Mesothelial cell of epicardium (in vitro differentiated cells): ENCODE results near the gene TMEM269. TPM values are rescaled to one million over a fixed set of nuclear protein-coding genes. Genes with fewer than 3 reads are reported as not detected.

Experiments
- DNase-seq, 2 experiments: peaks; one replicate each; pipeline ENCODE4 v3.0.0; 2021; ENCODE audit warnings: low spot score in 2 of 2; ENCODE audit not compliant: unreplicated experiment in 2 of 2
- H3K27ac Mint-ChIP-seq: 2 replicates; pipeline ENCODE4 v1.8.0; 2021; ENCODE audit warnings: mixed read lengths
- H3K27me3 Mint-ChIP-seq: 2 replicates; pipeline ENCODE4 v1.8.0; 2021; ENCODE audit warnings: low read depth, mixed read lengths
- H3K36me3 Mint-ChIP-seq: 2 replicates; pipeline ENCODE4 v1.8.0; 2021; ENCODE audit warnings: mixed read lengths
- H3K4me1 Mint-ChIP-seq: 2 replicates; pipeline ENCODE4 v1.8.0; 2021; ENCODE audit warnings: mixed read lengths
- H3K4me3 Mint-ChIP-seq: 2 replicates; pipeline ENCODE4 v1.8.0; 2021; ENCODE audit warnings: mild to moderate bottlenecking, moderate library complexity, mixed read lengths
- H3K9me3 Mint-ChIP-seq: 2 replicates; pipeline ENCODE4 v1.8.0; 2021; ENCODE audit warnings: mixed read lengths
- total RNA-seq: library from RNA; stranded (reverse); gene quantifications from 3 replicates; pipeline ENCODE4 v1.2.1, GENCODE V29; 2021
- TF ChIP-seq, protein P1 (sequence below): fragments of 200-600 bp; sonication (generic); IDR thresholded peaks from one replicate; pipeline ENCODE4 v1.5.0; 2021; ENCODE audit warnings: antibody characterized with exemption; ENCODE audit not compliant: unreplicated experiment

Gene TMEM269
- total RNA-seq, 1 donor from 2014 or later, result 0.98 TPM

GRCh38 chr1:42758641-42759040 lies 26.1 kb upstream of the TMEM269 start:
- H3K4me3 Mint-ChIP-seq, result no peak overlapping the region
- H3K27me3 Mint-ChIP-seq, result no peaks in the 10 kb centered on the region
- H3K9me3 Mint-ChIP-seq, result no peaks in the 10 kb centered on the region
- no peak overlapping the region for H3K27ac Mint-ChIP-seq
- no peak for DNase-seq
- H3K36me3 Mint-ChIP-seq, result peaks cover 28% of the 10 kb centered on the region
- H3K4me1 Mint-ChIP-seq, result no peaks in the 10 kb centered on the region
- TF ChIP-seq, protein P1, sequence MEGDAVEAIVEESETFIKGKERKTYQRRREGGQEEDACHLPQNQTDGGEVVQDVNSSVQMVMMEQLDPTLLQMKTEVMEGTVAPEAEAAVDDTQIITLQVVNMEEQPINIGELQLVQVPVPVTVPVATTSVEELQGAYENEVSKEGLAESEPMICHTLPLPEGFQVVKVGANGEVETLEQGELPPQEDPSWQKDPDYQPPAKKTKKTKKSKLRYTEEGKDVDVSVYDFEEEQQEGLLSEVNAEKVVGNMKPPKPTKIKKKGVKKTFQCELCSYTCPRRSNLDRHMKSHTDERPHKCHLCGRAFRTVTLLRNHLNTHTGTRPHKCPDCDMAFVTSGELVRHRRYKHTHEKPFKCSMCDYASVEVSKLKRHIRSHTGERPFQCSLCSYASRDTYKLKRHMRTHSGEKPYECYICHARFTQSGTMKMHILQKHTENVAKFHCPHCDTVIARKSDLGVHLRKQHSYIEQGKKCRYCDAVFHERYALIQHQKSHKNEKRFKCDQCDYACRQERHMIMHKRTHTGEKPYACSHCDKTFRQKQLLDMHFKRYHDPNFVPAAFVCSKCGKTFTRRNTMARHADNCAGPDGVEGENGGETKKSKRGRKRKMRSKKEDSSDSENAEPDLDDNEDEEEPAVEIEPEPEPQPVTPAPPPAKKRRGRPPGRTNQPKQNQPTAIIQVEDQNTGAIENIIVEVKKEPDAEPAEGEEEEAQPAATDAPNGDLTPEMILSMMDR, result no peak

- Mint-ChIP-seq H3K36me3 (peaks cover 24% of the 10 kb centered on the region), H3K9me3 (no peaks in the 10 kb centered on the region), H3K4me3 (no peak overlapping the region), H3K27me3 (no peaks in the 10 kb centered on the region), H3K27ac (no peak overlapping the region), H3K4me1 (no peaks in the 10 kb centered on the region)
- DNase-seq, result no peak
- TF ChIP-seq, protein P1, result no peak
These were observed 25.7 kb upstream of the TMEM269 start for GRCh38 chr1:42759114-42759513.

DNA sequence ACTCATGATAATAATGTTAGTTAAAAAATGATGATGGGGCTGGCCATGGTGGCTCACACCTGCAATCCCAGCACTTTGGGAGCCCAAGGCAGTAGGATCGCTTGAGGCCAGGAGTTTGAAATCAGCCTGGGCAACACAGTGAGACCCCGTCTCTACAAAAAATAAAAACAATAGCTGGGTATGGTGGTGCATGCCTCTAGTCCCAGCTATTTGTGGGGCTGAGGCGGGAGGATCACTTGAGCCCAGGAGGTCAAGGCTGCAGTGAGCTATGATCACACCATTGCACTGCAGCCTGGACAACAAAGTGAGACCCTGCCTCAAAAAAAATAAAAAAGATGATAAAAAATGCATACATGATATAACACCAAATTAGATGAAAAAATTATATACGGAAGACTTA lies 23.2 kb upstream of the TMEM269 start:
- no peak for DNase-seq
- H3K9me3 Mint-ChIP-seq, result no peaks in the 10 kb centered on the region
- H3K4me1 Mint-ChIP-seq, result no peaks in the 10 kb centered on the region
- peaks cover 9% of the 10 kb centered on the region for H3K36me3 Mint-ChIP-seq
- H3K4me3 Mint-ChIP-seq, result no peak overlapping the region
- H3K27ac Mint-ChIP-seq, result no peak overlapping the region
- TF ChIP-seq, protein P1, result no peak
- no peaks in the 10 kb centered on the region for H3K27me3 Mint-ChIP-seq

GRCh38 chr1:42762269-42762668 lies 22.5 kb upstream of the TMEM269 start:
- no peaks in the 10 kb centered on the region for H3K4me1 Mint-ChIP-seq
- no peaks in the 10 kb centered on the region for H3K27me3 Mint-ChIP-seq
- TF ChIP-seq, protein P1, result no peak
- H3K4me3 Mint-ChIP-seq, result no peak overlapping the region
- H3K27ac Mint-ChIP-seq, result peak overlapping the region; percentile 9
- no peak for DNase-seq
- H3K9me3 Mint-ChIP-seq, result no peaks in the 10 kb centered on the region
- peaks cover 5% of the 10 kb centered on the region for H3K36me3 Mint-ChIP-seq

GRCh38 chr1:42765269-42765668 lies 19.5 kb upstream of the TMEM269 start:
- H3K9me3 Mint-ChIP-seq, result no peaks in the 10 kb centered on the region
- H3K4me3 Mint-ChIP-seq, result no peak overlapping the region
- peaks cover 10% of the 10 kb centered on the region for H3K4me1 Mint-ChIP-seq
- TF ChIP-seq, protein P1, result no peak
- no peak for DNase-seq
- H3K36me3 Mint-ChIP-seq, result peaks cover 4% of the 10 kb centered on the region
- no peaks in the 10 kb centered on the region for H3K27me3 Mint-ChIP-seq
- no peak overlapping the region for H3K27ac Mint-ChIP-seq
